Stimulated activated CD4-positive, alpha-beta T cell treated with anti-CD3 and anti-CD28 coated beads, TNF-alpha, amount 100 ng/mL, for 1 hour (primary cell): ENCODE results near the gene LCN9.

Source experiments
- DNase-seq, 3 donors: peaks; one replicate each; pipeline ENCODE4 v3.0.0-alpha.2; 2020; ENCODE audit warnings: low read depth in 3 of 3, low spot score in 1 of 3

Gene LCN9

DNA sequence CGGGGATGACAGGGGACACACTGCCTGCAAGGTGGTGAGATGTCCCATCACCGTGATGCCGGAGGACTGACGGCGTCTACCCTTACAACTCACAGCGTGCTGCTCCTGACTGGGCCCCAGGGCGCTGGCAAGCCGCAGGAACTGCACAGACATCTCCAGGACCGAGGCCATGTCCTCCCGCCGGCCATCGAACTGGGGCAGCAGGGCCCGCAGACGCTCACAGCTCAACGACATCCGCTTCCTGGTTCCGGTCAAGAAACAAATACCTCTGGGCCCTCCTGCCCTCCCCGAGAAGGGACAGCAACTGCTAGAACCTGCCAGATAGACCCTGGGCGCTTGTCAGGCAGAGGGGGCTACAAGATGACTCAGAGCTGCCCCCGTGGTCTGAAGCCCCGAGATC, 35.1 kb downstream of the LCN9 start:
- DNase-seq, result no peak

DNA sequence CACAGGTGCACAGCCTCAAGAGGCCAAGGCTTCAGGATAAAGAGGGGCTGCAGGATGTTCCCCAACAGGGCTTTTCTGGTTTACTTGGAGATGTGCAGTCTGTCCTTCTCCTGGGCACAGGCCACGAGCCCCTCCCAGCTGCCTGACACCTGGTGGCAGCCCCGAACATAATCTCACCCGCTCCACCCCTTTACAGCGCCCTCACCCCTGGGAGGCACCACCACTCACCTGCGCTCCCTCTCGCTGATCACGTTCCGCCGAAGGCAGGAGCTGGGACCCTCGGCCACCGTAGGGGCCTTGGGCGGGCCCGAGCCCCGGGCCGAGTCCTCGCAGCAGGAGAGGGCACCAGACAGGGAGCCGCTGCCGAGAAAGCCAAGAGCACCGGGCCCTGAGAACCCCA, 35.7 kb downstream of the LCN9 start:
- DNase-seq, result no peak

DNA sequence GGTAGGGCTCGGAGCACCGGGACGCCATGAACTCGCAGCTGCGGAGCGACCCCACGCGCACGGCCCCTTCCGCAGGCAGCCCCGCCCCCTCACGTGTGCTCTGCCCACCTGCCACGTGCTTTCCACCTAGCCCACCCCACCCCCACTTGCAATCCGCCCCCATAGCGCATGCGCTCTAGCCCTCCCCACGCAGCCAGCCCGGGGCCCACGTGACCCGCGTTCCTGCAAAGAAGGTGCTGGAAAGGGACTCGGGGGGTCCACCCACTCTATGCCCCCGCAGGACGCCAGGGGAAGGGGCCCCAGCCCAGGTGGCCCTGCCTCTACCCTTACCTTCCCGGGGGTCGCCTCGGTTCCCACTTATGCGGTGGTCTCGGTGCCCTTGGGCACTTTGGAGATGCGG, 36.3 kb downstream of the LCN9 start, which contains the start of gene SOHLH1:
Gene SOHLH1 (minus strand): TSS at position 42 of the 400 bp plus-strand sequence. CDS start 14 bp downstream, at position 28.
- no peak for DNase-seq

DNA sequence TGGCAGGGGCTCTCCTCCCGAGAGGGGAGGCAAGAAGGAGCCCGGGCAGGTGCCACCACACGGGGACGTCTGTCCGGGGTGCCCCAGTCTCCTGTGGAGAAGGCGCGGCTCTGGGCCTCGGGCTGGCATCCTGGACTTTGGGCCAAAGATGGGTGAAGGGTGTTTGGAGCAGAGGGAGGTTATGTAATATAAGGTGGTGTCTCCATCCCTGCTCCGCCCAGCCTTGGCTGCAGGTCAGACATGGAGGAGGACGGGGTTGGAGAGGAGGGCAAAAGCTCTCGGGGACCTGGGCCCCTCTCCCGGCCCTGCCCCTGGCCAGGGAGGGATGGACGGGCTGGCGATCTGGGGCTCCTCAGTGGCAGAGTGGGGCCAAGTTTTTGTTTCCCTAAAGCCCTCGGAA, 37.4 kb downstream of the LCN9 start:
- no peak for DNase-seq

DNA sequence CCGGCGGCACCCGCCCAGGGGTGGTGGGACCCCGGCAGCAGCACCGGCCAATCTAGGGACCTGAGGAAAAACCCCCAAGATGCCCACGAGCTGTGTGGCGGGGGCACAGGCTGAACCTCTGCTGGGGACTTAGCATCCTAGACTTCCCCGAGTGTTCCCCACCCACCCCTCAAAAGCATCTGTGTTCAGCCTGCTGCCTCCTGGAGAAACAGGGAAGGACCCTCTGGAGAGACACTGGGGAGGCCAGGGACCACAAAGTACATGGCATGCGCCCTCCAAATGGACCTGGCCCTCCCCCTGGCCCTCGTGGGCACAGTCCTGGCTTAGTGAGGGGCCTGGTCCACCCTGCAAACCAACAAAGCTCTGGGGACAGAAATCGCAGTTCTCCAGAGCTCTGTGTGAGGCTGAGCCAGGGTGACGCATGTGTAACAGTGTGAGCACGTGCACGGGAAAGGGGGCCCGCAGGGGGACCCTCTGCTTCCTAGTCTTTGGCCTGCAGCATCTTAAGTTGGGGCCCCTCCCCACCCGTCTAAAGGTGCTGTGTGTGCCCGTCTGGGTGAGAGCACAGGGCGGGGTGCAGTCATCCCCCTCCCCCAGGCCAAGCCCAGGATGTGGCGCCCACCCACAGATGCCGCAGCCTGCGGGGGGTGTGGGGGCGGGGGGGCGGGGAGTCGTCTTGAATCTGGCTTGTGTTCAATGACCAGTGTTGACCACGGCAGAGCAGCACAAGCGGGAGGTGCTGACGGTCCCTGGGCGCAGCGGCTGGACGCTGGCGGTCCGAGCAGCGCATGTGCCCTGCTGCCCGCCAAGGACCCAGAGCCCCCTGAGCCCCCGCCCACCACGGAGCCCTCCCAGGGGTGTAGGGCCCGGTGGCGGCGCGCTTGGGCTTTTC, 38.2 kb downstream of the LCN9 start:
- no peak for DNase-seq

DNA sequence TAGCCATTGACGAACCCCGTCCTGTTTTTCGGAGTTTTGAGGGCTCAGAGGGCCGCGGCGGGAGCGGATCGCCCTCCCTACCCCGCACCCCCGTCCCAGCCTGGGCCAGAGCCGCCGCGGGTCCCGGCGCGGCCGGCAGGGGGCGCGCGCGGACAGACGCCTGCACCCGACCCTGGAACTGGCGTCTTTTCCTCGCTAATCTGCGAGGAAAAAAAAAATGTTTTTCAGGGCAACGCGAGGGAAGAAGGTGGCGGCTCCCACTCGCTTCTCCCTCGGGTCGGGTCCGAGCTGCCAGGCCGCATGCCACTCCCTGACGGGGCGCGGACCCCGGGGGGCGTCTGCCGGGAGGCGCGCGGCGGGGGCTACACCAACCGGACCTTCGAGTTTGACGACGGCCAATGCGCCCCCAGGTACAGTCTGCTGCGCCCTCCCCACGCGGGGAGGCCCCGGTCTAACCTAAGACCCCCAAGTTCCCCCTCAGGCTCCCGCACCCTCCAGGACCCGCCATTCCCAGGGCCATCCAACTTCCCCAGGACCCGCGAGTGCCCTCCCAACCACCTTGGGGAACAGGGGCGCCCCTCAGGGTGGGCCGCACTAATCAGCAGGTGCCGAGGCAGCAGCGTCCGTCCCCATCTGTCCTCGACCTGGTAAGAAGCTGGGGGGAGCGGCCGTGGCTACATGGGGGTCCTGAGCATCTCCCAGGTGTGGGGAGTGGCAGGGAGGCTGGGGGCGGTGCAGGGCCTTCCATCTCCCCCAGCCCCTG, 39.0 kb downstream of the LCN9 start, which contains the start of gene KCNT1:
Gene KCNT1 (plus strand): TSS at position 227 of the 763 bp plus-strand sequence. CDS start 74 bp downstream, at position 301.
- peak in 1 of 3 donors; percentile 63 for DNase-seq

DNA sequence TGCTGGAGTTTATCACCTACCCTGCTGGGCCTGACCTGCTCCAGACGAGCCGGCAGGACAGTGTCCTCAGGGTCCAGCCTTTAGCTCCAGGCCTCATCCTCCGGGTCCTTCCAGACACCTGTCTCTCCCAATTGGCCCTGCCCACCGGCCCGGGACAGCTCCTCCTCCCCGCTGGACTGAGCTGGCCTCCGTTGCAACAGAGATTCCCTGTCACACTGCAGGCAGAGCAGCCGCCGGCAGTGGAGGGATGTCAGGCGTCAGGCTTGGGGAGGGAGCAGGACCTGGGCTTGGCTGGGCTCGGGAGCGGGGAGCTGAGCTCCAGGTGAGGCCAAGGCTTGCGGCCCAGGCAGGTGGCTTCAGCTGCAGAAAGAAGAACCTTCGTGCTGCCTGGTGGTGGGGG, 40.6 kb downstream of the LCN9 start:
- no peak for DNase-seq

DNA sequence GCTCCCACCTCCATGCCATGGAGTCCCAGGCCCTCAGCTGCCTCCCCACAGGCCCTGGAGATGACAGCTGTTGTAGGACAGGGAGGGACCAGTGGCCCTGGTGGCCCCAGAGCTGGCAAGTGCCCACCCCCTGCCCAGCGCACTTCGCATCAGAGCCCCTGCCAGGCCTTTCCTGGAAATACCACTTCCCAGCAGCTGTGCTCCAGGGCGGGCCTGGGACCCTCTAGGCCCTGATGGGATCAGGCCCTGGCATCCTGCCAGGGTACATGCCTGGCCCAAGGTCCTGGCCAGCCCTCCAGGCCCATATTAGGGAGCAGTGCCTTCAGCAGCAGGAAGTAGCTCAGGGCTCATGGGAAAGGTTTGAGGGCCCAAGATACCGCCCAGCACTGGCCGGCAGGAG, 41.4 kb downstream of the LCN9 start:
- no peak for DNase-seq

DNA sequence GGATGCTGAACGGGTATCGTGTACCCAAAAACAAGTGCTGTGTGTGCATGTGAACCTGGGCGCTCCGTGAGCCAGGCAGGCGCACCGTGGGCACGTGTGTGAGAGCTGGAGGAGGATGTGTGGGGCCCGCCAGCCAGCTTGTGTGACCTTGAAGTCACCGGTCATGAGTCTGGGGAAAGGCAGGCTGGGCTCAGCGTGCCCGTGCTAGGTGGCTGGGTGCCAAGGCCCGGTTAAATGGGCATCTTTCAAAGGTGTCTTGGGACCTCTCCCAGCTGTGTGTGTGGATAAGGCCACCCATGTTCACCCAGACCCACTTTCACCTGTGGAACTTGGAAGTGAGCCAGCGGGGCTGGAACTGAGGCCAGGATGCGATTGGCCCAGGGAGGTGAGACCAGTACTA, 42.3 kb downstream of the LCN9 start:
- no peak for DNase-seq

DNA sequence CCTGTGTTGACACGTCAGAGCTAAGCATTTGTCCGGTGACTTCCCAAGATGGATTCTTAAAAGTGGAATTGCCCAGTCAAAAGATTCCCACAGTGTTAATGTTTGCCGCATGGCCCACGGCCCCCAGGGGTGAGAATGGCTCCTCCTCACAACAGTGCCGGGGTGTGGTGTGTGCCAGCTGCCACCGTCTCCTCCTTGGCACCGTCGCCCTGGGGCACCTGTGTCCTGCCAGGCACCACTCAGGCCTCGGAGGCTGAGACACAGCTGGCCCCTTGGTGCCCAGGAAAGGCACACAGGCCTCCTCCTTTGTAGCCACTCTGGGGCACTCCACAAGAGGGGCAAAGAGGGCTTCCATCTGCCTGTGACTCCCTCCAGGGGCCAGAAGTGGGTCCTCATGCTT, 43.2 kb downstream of the LCN9 start:
- DNase-seq, result no peak

DNA sequence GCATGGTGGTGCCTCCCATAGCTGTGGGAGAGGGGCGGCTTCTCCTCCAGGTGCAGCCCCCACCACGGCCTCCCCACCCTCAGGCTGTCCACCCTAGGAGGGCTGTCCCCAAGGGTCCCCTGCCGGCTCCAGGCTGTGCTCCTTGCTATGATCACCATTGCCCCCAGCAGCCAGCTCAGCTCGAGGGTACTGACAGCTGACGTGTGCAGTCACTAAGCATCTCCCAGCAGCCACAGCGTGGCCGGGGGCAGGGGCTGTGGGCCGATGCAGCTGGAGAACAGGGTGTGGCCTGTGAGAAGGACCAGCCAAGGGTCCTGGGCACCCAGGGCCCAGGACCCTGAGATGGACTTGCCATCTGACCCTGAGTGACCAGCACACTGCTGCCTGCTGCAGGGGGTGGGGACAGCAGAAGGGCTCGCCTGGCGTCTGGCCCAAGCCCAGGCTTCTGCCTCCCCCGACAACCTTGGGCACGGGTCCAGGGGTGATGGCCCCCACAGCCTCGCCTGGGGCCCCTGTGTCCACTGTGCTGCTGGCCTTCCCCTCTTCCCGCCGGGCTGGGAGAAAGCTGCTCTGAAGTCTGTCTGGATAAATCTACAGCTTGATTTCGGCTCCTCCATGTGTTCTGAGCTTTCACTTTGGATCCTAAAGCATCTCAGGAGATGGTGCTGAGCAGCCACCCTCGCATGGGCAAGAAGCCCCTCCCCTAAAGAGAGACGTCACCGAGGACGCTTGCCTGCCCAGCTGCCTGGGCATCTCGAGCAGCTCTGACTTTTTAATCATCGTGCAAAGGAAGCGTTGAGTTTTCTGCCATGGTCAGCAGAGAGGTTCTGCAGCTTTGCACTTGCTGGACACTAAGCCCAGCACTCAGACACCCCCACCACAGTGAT, 44.4 kb downstream of the LCN9 start:
- no peak for DNase-seq

DNA sequence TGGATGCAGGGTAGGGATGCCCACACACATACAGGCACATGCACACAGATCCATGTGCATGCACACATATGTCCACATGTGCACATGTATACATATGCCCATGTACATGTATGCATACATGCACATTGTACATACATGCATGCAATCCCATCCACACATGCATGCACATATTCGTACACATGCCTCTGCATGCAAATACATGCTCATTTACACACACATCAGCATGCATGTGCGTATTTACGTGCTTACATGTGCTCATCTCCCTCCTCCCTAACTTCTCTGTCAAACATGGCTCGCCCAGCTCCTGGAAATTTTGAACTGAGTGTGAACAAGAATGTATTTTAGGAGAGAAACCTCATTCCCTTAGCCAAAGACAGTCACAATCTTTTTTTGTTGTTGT, 45.1 kb downstream of the LCN9 start:
- no peak for DNase-seq

DNA sequence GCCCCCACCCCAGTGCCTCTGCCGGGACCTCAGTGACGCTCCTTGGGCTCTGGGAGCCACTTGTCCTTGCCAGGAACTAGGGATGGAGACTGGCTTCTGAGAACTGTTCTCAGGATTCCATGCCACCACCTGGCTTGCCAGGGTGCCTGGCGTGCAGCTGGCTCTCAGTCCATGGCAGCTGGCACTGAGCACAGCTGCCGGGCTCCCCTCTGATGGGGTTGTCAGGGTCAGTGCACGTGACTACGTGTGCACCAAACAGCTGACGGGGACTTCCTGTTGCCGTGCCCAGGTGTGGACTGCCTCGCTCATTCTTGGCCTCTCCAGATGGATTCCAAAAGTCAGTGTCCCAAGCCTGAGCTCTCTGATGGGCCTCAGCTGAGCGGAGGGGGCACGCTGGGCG, 48.3 kb downstream of the LCN9 start:
- no peak for DNase-seq

DNA sequence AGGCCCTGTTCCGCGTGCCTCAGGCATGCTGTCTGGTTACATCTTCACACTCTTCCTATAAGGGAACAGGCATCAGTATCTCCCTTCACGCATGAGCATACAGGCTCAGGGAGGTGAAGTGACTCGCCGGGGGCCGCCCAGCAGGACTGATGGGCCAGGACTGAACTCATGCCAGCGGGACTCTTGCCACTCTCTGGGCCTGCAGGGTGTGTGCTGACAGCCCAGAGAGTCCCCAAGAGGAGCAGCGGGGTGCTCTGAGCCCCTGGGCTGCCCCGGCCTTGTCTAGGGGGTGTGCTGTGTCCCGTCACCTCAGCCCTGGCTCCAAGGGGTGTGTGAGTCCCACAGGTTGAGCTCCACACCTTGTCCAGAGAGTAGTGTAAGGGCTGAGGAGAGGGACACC, 48.8 kb downstream of the LCN9 start:
- no peak for DNase-seq

DNA sequence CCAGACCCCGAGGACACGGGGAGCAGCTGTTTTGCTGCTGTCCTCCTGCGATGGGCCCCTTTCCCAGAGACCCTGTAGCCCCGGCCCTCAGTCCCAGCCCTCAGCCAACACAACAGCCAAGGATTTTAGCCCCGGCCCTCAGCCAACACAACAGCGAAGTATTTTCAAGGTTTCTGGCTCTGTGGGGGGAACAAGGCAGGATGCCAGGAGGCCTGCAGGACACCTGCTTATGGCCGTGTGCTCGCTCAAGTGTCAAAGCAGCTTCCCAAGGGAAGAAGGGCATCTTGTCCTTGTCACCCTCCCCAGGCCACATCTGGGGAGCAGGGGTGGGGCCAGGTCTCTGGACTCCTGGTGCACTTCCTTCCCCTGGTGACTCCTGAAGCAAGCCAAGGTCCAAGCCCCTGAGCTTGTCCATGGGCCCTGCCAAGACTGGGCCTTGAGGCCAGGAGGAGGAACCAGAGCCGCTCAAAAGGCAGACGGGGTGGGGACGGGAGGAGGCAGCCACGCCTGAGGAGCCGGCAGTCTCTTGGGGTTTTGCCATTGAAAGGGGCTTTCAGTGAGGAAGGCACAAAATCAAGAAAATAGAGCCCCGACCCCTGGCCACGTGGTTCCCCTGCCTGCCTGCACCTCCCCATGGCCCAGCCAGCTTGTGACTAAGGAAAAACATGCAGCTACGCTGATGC, 49.6 kb downstream of the LCN9 start:
- no peak for DNase-seq

DNA sequence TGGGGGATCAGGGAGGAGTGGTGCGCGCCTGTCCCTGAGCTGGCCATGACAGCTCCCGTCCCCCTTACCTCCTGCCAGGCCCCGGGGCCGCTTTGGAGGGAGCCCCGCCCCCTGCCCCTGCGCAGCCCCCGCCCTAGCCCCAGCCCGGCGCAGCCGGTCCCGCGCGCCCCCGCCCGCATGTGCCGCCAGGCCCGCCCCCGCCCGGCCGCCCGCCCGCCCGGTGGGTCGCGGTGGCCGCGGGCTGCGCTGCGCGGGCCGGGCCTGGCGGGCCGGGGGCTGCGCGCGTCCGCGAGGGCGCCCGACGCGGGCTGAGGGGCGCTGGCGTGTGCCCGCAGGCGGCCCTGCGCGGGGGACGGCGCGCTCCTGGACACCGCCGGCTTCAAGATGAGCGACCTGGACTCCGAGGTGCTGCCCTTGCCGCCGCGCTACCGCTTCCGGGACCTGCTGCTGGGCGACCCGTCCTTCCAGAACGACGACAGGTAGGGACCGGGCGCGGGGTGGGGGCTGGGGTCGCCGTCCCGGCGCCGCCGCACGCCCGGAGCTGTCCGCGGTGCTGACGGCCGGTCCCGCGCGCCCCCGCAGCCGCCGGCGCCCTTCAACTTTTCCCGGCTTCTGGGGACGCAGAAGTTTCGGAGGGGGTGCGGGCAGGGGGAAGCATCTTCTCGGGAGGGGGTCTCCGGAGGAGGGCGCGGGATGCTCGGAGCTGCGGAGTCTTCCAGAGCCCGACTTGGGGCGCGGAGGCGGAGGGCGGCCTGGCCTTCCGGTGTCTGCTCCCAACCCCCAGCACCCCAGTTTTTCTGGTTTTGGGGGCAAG, 51.3 kb downstream of the LCN9 start:
- no peak for DNase-seq

DNA sequence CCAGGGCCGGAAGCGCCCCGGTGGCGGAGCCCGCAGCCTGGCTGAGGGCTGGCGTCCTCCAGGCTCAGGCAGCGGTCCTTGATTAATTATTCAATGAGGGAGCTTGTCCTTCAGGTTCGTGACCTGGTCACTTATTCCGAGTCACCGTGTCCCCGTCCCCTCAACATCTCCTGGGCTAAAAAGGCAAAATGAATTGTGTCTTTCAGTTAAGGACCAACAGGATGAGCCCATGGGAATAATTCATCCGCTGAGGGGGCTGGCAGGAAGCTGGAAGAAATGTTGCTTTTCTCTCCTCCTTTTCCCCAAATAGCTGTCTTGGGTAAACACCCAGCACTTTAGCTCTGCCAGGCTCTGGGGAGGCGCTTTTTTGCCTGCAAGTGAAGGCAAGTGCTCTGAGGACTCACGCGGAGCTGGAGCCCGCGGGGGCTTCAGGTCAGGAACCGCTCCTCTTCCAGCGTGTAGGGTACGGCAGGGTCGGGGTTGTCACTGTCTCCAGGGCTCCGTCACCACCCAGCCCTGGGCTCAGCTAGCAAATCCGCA, 52.0 kb downstream of the LCN9 start:
- no peak for DNase-seq

DNA sequence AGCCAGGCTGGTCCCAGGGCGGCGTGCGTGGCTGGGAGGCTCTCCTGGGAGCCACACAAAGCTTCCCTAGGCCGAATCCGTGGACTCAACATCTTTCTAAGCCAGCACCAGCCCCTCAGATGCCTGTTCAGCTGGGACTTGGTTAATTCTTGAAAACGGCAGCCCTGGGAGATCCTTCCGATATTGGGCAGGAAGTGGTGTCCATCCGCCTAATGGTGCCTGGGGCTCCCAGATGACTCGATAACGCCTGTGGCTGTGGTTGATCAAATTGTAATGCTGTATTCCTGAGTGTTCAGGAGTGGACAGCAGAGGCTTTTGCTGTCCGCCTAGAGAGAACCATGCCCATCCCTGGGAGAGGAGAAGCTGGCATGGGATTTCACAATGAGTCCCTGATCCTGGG, 52.9 kb downstream of the LCN9 start:
- no peak for DNase-seq
